NCI-H345 treated with DMSO at 0.1 percent for 48 hours (cell line): ENCODE data around the gene MAJIN.

Experiments
- DNase-seq: peaks from one replicate; lab custom pipeline; 2025; ENCODE audit not compliant: unreplicated experiment; lab: John Stamatoyannopoulos, UW

Gene MAJIN

GRCh38 chr11:64893194-64894069 lies 78.5 kb downstream of the MAJIN start:
- no peak for DNase-seq

- DNase-seq = no peak
These were observed 79.1 kb downstream of the MAJIN start for GRCh38 chr11:64892838-64893193.

- DNase-seq = no peak
These were observed 79.5 kb downstream of the MAJIN start for GRCh38 chr11:64892411-64892831.

DNA sequence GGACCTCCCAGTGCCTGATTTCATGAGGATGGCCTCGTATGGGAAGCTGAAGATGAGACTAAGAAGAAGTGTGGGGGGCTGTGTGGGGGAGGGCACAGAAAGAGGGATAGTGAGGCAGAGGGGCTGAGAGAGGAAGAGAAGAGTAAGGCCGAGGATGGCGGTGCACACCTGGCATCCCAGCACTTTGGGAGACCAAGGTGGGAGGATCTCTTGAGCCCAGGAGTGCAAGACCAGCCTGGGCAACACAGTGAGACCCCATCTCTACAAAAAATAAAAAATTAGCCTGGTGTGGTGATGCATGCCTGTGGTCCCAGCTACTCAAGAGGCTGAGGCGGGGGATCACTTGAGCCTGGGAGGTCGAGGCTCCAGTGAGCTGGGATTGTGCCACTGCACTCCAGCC lies 80.0 kb downstream of the MAJIN start:
- no peak for DNase-seq

- DNase-seq = no peak
These were observed 80.6 kb downstream of the MAJIN start for GRCh38 chr11:64891215-64891848.

GRCh38 chr11:64890522-64890939 lies 81.4 kb downstream of the MAJIN start:
- DNase-seq = no peak

- no peak for DNase-seq
These were observed 83.0 kb downstream of the MAJIN start for GRCh38 chr11:64888729-64889511.

DNA sequence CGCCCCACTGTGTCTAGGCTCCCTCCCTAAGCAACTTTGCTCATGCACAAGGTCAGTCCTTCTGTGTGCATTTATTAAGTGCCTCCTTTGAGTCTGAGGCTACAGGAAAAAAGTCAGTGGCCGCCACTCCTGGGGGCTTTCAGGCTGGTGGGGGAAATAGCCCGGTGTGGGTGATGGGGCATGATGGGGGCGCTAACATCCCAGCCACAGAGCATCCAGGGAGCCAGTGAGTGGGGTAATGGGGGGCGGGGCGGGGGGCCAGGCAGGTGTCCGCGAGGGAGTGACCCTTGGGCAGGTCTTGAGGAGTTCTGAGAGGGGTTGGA lies 83.5 kb downstream of the MAJIN start:
- DNase-seq = no peak
